ENCODE results near the gene TNFAIP2.

DNA sequence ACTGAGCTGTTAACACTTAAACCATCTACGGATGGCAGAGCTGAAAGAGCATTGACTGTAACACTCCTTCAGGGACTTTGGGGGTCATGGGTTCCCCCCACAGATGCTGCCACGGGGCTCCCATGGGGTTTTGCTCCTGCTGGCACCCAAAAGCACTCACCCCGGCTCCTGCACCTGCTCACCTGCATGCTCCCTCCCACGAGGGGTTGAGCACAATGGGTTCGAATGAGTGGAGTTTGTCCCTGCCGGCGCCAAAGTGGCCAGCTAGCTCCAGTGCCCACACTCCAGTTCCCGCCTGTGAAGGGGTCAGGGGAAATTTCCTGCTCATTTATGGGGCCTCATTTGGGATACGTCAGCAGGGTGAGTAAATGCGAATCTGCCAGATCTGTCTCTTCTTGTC lies 40.7 kb downstream of the TNFAIP2 start:
- TF ChIP-seq, protein P1, sequence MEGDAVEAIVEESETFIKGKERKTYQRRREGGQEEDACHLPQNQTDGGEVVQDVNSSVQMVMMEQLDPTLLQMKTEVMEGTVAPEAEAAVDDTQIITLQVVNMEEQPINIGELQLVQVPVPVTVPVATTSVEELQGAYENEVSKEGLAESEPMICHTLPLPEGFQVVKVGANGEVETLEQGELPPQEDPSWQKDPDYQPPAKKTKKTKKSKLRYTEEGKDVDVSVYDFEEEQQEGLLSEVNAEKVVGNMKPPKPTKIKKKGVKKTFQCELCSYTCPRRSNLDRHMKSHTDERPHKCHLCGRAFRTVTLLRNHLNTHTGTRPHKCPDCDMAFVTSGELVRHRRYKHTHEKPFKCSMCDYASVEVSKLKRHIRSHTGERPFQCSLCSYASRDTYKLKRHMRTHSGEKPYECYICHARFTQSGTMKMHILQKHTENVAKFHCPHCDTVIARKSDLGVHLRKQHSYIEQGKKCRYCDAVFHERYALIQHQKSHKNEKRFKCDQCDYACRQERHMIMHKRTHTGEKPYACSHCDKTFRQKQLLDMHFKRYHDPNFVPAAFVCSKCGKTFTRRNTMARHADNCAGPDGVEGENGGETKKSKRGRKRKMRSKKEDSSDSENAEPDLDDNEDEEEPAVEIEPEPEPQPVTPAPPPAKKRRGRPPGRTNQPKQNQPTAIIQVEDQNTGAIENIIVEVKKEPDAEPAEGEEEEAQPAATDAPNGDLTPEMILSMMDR (IDR thresholded peaks at IDR 0.05): no peak
- TF ChIP-seq POLR2A (IDR thresholded peaks at IDR 0.05): no peak

Measured in right lobe of liver (tissue), 4 donors.